AG04449 (cell line): ENCODE data around the gene FYB1.

Source experiments
- CTCF ChIA-PET: fragments of 350-600 bp; formaldehyde crosslinking; extraction: SDS; loops from one replicate; lab custom pipeline; 2021; ENCODE audit warnings: antibody characterized with exemption; lab: Yijun Ruan, JAX
- POLR2A ChIA-PET: fragments of 400-600, 350-600 bp; formaldehyde crosslinking; extraction: SDS; loops from one replicate; lab custom pipeline; 2020; ENCODE audit warnings: antibody characterized with exemption, inconsistent platforms; lab: Yijun Ruan, JAX
- DNase-seq: peaks from one replicate; pipeline ENCODE4 v3.0.0-alpha.2; 2010; ENCODE audit warnings: low read depth, low spot score
- H3K4me3 ChIP-seq: 2 replicates; pipeline ENCODE4 v1.5.1; 2011; ENCODE audit warnings: low read depth, mild to moderate bottlenecking, control low read depth, low read length
- TF ChIP-seq, protein P1 (sequence below): IDR thresholded peaks from one replicate; pipeline ENCODE4 v1.5.1; 2011; ENCODE audit warnings: mild to moderate bottlenecking, moderate library complexity, low read length, control low read depth, inconsistent platforms; ENCODE audit not compliant: insufficient read depth; ENCODE audit errors: missing control alignments

FYB1 gene

DNA sequence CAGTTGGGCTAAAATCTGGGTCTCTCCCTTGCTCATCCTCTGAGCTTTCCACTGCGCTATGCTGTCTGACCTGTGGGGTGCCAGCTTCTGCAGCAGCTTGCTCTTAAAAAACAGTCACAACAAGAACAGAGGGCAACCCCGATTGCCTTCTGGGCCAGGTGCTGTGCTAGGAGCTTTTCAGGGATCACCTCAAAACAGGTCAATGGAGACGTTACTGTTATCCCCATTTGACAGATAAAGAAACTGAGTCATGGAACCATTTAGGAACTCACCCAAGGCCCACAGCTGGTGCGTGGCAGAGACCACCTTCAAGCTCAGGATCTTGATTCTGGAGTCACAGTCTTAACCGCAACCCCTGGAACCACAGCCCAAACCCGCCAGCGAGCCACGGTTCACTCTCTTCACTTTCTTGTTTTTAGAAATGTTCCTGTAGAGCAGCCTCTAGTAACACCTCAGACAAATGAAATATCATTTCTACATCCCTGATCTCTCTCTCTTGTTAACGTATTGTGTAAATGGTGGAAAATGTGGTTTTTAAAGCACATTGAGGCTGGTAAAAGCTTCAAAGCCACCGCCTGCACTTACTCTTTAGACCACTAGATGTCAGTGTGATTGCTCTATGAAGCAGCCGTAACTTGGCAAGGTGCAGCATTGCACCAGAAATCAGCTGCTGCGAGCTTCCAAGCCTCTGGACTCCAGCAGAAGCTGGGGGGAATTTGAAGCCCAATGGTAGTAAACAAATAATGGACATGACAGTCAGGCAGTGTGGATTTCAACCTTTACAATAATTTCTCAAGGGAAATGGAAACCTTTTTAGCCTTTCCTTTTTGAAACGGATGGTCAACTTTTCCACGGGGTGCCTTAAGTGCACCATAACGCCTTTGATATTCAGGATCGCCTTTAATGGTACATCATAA, 1.7 kb downstream of the FYB1 start:
- DNase-seq, result no peak
- TF ChIP-seq, protein P1, sequence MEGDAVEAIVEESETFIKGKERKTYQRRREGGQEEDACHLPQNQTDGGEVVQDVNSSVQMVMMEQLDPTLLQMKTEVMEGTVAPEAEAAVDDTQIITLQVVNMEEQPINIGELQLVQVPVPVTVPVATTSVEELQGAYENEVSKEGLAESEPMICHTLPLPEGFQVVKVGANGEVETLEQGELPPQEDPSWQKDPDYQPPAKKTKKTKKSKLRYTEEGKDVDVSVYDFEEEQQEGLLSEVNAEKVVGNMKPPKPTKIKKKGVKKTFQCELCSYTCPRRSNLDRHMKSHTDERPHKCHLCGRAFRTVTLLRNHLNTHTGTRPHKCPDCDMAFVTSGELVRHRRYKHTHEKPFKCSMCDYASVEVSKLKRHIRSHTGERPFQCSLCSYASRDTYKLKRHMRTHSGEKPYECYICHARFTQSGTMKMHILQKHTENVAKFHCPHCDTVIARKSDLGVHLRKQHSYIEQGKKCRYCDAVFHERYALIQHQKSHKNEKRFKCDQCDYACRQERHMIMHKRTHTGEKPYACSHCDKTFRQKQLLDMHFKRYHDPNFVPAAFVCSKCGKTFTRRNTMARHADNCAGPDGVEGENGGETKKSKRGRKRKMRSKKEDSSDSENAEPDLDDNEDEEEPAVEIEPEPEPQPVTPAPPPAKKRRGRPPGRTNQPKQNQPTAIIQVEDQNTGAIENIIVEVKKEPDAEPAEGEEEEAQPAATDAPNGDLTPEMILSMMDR, result peak; percentile 84
- ChIA-PET CTCF (interaction anchor here (0.5 to 9.3 kb wide), 63 partner anchors 9 to 361 kb away, joined by 3 to 166 read pairs (median 6); no protein-coding TSS in a partner anchor), POLR2A (interaction anchor here (0.5 kb wide), 1 partner anchor 219 kb away, joined by 3 read pairs; no protein-coding TSS in a partner anchor)
- no peak overlapping the region for H3K4me3 ChIP-seq

DNA sequence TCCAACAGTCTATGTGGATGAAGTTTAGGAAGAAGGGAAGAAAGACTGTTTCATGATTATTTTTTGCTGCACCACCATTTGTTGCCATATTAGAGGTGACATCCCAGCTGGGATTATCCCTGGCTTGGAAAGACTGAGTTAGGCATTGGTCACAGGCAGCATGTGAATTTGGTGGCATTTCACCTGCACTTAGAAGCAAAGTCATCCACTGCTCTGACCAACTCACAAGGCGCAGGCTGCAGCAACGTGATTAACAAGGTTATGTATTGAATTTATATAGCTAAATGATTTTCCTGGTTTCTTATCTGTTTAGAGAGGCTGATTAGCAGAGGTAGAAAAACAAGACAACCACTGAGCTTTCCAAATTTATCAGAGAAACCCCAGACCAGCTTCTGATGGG, 2.7 kb downstream of the FYB1 start:
- CTCF ChIA-PET, result interaction anchor here (1.0 to 9.3 kb wide), 38 partner anchors 8 to 362 kb away, joined by 3 to 166 read pairs (median 8); no protein-coding TSS in a partner anchor
- H3K4me3 ChIP-seq, result no peak overlapping the region
- POLR2A ChIA-PET, result no interaction called here
- TF ChIP-seq, protein P1, result no peak
- no peak for DNase-seq

DNA sequence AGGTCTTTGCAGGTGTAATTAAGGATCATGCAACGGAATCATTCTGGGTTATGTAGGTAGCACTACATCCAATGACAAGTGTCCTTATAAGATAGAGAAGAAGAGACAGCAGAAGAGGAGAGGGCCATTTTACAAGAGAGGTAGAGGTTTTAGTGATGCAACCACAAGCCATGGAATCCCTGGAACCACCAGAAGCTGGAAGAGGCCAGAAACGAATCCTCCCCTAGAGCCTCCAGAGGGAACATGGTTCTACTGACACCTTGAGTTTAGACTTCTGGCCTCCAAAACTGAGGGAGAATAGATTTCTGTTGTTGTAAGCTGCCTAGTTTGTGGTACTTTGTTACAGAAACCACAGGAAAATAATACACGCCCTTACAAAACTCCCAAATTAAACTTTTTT, 3.5 kb downstream of the FYB1 start:
- ChIA-PET POLR2A (no interaction called here), CTCF (interaction anchor here (1.5 to 9.3 kb wide), 17 partner anchors 14 to 357 kb away, joined by 5 to 166 read pairs (median 15); no protein-coding TSS in a partner anchor)
- H3K4me3 ChIP-seq, result no peak overlapping the region
- TF ChIP-seq, protein P1, result no peak
- DNase-seq, result no peak

DNA sequence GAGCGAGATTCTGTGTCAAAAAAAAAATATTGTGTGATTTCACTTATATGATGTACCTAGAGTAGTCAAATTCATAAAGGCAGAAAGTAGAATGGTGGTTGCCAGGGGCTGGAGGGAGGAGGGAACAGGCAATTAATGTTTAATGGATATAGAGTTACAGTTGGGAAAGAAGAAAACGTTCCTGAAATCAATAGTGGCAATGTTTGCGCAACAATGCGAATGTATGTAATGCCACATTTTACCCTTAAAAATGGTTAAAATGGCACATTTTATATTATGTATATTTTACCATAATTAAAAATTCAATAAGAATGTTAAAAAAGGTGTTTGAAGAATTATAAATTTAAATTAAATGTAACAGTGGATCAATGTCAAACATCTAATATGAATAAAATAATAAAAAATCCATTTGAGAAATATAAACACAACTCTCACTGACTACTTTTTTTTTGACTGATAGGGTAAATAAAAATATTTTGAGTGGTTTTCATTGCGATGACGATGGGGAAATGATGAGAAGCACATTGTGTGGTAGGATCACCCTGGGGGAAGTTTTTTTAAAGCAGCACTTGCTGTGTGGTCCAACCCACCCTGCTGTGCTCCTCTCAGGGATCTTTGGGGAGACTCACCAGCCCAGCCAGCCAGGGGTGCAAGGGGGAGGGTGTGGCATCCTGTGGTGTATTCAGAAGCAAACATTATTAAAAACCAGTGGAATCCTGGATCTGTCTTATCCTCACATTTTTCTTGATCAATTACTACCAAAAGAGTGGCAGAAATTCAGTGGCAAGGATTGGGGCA, 4.3 kb downstream of the FYB1 start:
- DNase-seq, result no peak
- TF ChIP-seq, protein P1, result no peak
- no peak overlapping the region for H3K4me3 ChIP-seq
- CTCF ChIA-PET, result interaction anchor here (2.7 to 9.3 kb wide), 6 partner anchors 13 to 358 kb away, joined by 13 to 166 read pairs (median 64); no protein-coding TSS in a partner anchor
- POLR2A ChIA-PET, result no interaction called here

DNA sequence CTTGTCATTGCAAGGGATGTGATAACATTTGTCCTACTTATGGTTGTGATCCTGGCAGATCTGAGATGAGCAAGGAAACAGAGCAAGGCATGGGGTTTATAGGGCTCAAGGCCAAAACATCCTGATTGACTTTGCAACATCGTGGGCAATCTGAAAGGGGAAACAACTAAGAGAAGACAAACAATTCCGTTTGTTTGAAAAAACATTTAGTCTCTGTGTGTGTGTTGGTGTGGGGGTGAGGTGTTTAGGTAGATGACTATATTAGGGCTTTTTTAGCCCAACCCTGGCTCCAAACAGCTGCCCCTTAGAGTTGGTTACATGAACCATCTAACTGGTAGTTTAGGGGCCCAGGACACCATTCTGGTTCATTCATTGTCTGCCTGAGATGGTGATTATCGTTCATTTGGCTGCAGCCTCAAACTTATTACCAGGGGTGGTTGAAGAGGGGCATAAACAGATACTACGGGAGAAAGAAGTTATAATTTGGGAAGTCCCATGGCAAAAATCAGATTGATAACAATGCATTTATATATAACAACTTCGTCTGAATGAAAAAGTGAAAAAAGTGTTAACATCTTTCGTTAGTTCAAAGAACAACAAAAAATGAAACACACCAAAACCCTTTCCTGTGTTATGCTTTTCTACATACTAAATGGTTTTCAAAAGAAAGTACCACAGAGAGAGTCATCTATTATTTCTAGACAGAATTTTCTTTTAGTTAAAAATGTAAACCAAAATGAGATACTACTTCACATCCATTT, 5.7 kb downstream of the FYB1 start:
- ChIA-PET CTCF (interaction anchor here (1.4 kb wide), 1 partner anchor 18 kb away, joined by 3 read pairs; no protein-coding TSS in a partner anchor), POLR2A (no interaction called here)
- DNase-seq, result no peak
- H3K4me3 ChIP-seq, result no peak overlapping the region
- TF ChIP-seq, protein P1, result no peak
